ENCODE data around the gene FAM181B.

Gene FAM181B, protein sequence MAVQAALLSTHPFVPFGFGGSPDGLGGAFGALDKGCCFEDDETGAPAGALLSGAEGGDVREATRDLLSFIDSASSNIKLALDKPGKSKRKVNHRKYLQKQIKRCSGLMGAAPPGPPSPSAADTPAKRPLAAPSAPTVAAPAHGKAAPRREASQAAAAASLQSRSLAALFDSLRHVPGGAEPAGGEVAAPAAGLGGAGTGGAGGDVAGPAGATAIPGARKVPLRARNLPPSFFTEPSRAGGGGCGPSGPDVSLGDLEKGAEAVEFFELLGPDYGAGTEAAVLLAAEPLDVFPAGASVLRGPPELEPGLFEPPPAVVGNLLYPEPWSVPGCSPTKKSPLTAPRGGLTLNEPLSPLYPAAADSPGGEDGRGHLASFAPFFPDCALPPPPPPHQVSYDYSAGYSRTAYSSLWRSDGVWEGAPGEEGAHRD

DNA sequence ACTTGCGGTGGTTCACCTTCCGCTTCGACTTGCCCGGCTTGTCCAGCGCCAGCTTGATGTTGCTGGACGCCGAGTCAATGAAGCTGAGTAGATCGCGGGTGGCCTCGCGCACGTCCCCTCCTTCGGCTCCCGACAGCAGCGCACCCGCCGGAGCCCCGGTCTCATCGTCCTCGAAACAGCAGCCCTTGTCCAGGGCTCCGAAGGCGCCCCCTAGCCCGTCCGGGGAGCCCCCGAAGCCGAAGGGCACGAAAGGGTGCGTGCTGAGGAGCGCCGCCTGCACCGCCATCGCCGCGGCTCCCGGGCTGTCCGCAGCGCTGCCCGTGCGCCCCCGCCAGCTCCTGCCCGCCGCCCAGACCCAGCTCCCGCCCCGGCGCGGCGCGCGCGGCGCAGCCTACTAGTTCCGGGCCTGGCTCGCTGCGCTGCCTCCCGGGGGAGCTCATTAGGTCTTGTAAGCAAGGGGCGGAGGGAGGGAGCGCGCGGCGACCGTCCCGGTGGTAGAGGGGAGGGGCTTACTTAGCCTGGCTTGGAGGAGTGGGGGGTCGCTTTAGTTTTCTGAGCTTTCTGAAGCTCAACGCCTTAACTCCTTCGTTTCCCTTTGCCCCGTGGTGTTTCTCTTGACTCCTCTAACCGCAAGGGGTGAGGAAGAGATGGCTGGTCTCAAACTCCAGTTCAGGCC is at the start of gene FAM181B:
TSS of gene FAM181B (minus strand) at position 421 of the 676 bp plus-strand sequence. CDS start at position 286, 135 bp downstream.
- DNase-seq (ENCODE audit: insufficient read length, low spot score), result peak; percentile 24
- TF ChIP-seq, protein P1, sequence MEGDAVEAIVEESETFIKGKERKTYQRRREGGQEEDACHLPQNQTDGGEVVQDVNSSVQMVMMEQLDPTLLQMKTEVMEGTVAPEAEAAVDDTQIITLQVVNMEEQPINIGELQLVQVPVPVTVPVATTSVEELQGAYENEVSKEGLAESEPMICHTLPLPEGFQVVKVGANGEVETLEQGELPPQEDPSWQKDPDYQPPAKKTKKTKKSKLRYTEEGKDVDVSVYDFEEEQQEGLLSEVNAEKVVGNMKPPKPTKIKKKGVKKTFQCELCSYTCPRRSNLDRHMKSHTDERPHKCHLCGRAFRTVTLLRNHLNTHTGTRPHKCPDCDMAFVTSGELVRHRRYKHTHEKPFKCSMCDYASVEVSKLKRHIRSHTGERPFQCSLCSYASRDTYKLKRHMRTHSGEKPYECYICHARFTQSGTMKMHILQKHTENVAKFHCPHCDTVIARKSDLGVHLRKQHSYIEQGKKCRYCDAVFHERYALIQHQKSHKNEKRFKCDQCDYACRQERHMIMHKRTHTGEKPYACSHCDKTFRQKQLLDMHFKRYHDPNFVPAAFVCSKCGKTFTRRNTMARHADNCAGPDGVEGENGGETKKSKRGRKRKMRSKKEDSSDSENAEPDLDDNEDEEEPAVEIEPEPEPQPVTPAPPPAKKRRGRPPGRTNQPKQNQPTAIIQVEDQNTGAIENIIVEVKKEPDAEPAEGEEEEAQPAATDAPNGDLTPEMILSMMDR (IDR thresholded peaks at IDR 0.05; ENCODE audit: insufficient read depth, missing control alignments), result peak; percentile 6
- FAIRE-seq, result no peak

DNA sequence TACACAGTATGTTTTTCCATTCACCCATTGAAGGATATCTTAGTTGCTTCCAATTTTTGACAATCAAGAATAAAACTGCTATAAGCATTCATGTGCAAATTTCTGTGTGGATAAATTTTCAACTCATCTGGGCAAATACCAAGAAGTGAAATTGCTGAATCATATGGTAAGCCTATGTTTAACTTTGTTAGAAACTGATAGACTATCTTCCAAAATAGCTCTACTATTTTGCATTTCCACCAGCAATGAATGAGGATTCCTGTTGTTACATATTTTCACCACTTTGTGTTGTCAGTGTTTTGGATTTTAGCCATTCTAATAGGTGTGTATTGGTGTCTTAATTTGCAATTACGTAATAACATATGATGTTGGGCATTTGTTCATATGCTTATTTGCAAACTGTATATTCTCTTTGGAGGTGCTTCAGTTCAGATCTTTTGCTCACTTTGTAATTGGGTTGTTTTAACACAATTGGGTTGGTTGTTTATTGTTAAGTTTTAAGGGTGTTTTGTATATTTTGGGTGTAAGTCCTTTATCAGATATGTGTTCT is 49.2 kb upstream of the FAM181B start:
- TF ChIP-seq, protein P1 (IDR thresholded peaks at IDR 0.05; ENCODE audit: insufficient read depth, missing control alignments), result no peak
- DNase-seq (ENCODE audit: insufficient read length, low spot score), result no peak
- no peak for FAIRE-seq

DNA sequence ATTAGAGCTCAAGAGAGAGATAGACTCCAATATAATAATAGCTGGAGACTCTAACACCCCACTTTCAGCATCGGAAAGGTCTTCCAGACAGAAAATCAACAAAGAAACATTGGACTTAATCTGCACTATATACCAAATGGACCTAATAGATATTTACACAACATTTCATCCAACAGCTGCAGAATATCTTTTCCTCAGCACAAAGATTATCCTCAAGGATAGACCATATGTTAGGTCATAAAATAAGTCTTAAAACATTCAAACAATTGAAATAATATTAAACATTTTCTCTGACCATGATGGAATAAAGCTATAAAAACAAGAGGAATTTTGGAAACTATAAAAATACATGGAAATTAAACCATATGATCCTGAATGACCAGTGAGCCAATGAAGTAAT is 45.1 kb upstream of the FAM181B start:
- FAIRE-seq (no peak), DNase-seq (ENCODE audit: insufficient read length, low spot score) (no peak)
- TF ChIP-seq, protein P1 (IDR thresholded peaks at IDR 0.05; ENCODE audit: insufficient read depth, missing control alignments), result no peak

DNA sequence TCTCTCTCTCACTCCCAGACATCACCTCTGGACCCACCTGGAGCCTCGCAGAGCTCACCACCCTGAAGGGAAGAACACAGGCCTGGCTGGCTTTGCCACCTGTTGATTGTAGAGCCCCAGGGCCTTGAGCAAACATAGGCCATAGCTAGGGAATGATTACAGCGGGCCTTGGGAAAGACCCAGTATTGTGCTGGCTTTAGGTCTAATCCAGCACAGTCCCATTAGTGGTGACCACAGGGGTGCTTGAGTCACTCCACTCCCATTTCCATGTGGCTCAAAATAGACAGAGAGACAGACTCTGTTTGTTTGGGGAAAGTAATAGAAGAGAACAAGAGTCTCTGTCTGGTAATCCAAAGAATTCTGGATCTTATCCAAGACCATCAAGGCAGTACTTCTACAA is 42.7 kb upstream of the FAM181B start:
- DNase-seq (ENCODE audit: insufficient read length, low spot score) (no peak), FAIRE-seq (no peak)
- TF ChIP-seq, protein P1 (IDR thresholded peaks at IDR 0.05; ENCODE audit: insufficient read depth, missing control alignments), result no peak

DNA sequence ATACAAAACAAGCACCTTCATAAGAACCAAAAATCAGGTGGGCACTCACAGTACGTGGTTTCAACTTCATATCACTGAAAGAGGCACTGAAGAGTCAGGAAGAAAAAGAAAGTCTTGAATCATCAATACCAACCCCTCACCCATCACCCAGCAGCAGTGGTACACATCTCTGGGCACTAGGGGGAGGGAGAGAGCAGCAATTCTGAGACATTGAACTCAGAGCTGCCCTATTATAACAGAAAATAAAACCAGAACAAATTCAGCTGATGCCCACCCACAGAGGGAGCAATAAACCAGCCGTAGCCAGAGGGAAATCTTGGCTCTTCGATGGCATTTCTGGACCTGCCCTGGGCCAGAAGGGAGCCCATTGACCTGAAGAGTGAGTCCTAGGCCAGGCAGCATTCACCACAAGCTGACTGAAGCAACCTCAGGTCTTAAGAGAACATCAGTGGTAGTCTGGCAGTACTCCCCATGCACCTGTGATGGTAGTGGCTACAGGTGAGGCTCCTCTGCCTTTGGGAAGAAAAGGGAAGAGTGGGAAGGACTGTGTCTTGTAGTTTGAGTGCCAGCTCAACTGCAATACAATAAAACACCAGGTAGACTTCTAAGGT is 42.2 kb upstream of the FAM181B start:
- FAIRE-seq (no peak), DNase-seq (ENCODE audit: insufficient read length, low spot score) (no peak)
- TF ChIP-seq, protein P1 (IDR thresholded peaks at IDR 0.05; ENCODE audit: insufficient read depth, missing control alignments), result peak; percentile 37

DNA sequence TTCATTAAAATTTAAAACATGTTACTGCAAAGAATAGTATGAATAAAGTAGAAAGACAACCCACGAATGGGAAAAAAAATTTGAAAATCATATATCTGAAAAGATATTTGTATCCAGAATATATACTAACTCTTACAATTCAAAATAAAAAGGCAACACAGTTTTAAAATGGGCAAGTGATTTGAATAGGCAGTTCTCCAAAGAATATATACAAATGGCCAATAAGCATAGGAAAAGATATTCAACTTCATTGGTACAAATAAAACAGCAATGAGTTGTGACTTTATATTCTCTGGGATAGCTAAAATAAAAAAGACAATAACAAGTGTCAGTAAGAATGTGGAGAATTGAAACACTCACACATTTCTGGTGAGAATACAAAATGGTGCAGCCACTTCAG is 41.6 kb upstream of the FAM181B start:
- DNase-seq (ENCODE audit: insufficient read length, low spot score) (no peak), FAIRE-seq (no peak)
- TF ChIP-seq, protein P1 (IDR thresholded peaks at IDR 0.05; ENCODE audit: insufficient read depth, missing control alignments), result no peak

Data from D721Med (cell line).